Pancreas (tissue), 10 donors: ENCODE measurements around the gene ASIP. TPM values are rescaled to one million over a fixed set of nuclear protein-coding genes. Genes with fewer than 3 reads are reported as not detected.

Experiments used
- ATAC-seq, 4 donors: fragments of 200-7000 bp; cut with Tn5 transposase; one replicate each; pipeline versions ENCODE4 v1.8.0 to v1.9.1; 2020; ENCODE audit warnings: mild to moderate bottlenecking in 4 of 4, moderate library complexity in 4 of 4
- DNase-seq, 6 donors: peaks; one replicate each; pipeline ENCODE4 v3.0.0-alpha.2; 2020
- FAIRE-seq: peaks from 2 replicates; lab custom pipeline; 2012; peaks lifted over from hg19 to GRCh38; lab: Jason Lieb, UNC
- H3K27ac ChIP-seq, 4 donors: fragments of 200-600 bp; sonication (generic); 1 replicate in 3 of 4; 2 replicates in 1 of 4; pipeline versions ENCODE4 v1.5.0 to v1.8.0; 2020
- H3K27me3 ChIP-seq, 4 donors: fragments of 200-600 bp; one replicate each; pipeline ENCODE4 v1.8.0; 2021
- H3K36me3 ChIP-seq, 3 donors: fragments of 200-600 bp; sonication (generic) in 1 of 3; one replicate each; pipeline versions ENCODE4 v1.5.0 to v1.8.0; 2020 to 2021
- H3K4me1 ChIP-seq, 3 donors: fragments of 200-600 bp; one replicate each; pipeline ENCODE4 v1.8.0; 2021
- H3K4me3 ChIP-seq, 4 donors: fragments of 200-600 bp; sonication (generic) in 2 of 4; one replicate each; pipeline versions ENCODE4 v1.5.0 to v1.8.0; 2020 to 2021
- H3K9me3 ChIP-seq, 4 donors: fragments of 200-600 bp; one replicate each; pipeline ENCODE4 v1.8.0; 2021
- WGBS, 2 donors: extraction: QIAGEN DNeasy Blood & Tissue Kit; methylation state at CpG; one replicate each; pipeline ENCODE4 v1.1.7; 2013; 5-methylcytosine and 5-hydroxymethylcytosine counted together
- intact Hi-C, 3 donors: fragments of 100-400 bp; cut with DNase I; formaldehyde crosslinking; loops; one replicate each; pipeline versions ENCODE4 v1.11.1 to v1.14.2; 2022
- polyA plus RNA-seq, 2 donors: library from polyadenylated mRNA; stranded (reverse); fragments of 200-250 nt; gene quantifications; one replicate each; pipeline ENCODE4 v1.2.3, GENCODE V29; 2013
- total RNA-seq, 6 donors: library from RNA; stranded (reverse); fragmentation: NEBNext Ultra II Directional in 4 of 6; extraction: Animal tissue kit (Norgen Biotek cat#: 25700) in 4 of 6; gene quantifications; one replicate each; pipeline versions ENCODE4 v1.2.1 to v1.2.4, GENCODE V29; 2021 to 2023
- TF ChIP-seq, protein P1 (sequence below), 4 donors: fragments of 200-600 bp; sonication (generic) in 3 of 4; IDR thresholded peaks; one replicate each; pipeline versions ENCODE4 v1.5.0 to v1.8.0; 2021; ENCODE audit warnings: antibody characterized with exemption in 4 of 4
- donor health status: healthy with polysubstance abuse.
- donor health status: DM: no; HTN: no; CAD: no; lungs with moderate emphysema.
- donor health status: DM: no; HTN: no; CAD: no.
- donor health status: control.
- donor health status: control.
- donor health status: Bipolar disorder and iron deficiency.
- donor health status: DM: yes; HTN: yes; CAD: no.
- donor health status: DM: no; HTN: no; CAD: no.
- donor health status: DM: no; HTN: no; CAD: no.
- donor health status: DM: yes; HTN: yes; CAD: no.

ASIP gene
- total and polyA plus RNA-seq, 8 donors, result not detected

DNA sequence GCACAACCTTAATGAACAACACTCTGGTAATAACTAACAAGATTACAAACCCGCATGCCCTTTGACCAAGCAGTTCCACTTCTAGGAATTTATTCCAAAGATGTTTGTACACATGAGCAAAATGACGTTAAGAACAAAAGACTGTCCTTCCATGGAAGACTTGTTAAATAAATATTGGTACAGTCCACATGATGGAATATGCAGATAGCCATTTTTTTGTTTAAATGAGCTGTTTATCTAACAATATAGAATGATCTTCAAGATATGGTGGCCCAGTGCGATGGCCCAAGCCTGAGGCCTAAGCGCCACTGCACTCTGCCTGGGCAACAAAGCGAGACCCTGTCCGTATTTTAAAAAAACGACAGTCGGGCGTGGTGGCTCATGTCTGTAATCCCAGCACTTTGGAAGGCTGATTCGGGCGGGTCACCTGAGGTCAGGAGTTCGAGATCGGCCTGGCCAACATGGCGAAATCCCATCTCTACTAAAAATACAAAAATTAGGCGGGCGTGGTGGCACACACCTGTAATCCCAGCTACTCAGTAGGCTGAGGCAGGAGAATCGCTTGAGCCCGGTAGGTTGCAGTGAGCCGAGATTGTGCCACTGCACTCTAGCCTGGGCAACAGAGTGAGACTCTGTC is 69.4 kb downstream of the ASIP start:
- 77 to 78% methylated on average over 19 of the region's 19 CpGs for WGBS, 2 donors
- Histone ChIP-seq H3K4me3 (no peak overlapping the region), H3K27ac (peak overlapping the region in 1 of 4 donors; percentile 22), H3K4me1 (peaks cover 9 to 21% (median 14%) of the 10 kb centered on the region in 3 donors), H3K9me3 (no peaks in the 10 kb centered on the region), H3K27me3 (no peaks in the 10 kb centered on the region), H3K36me3 (no peaks in the 10 kb centered on the region)
- DNase-seq (no peak), ATAC-seq (no peak), FAIRE-seq (no peak)
- TF ChIP-seq, protein P1, sequence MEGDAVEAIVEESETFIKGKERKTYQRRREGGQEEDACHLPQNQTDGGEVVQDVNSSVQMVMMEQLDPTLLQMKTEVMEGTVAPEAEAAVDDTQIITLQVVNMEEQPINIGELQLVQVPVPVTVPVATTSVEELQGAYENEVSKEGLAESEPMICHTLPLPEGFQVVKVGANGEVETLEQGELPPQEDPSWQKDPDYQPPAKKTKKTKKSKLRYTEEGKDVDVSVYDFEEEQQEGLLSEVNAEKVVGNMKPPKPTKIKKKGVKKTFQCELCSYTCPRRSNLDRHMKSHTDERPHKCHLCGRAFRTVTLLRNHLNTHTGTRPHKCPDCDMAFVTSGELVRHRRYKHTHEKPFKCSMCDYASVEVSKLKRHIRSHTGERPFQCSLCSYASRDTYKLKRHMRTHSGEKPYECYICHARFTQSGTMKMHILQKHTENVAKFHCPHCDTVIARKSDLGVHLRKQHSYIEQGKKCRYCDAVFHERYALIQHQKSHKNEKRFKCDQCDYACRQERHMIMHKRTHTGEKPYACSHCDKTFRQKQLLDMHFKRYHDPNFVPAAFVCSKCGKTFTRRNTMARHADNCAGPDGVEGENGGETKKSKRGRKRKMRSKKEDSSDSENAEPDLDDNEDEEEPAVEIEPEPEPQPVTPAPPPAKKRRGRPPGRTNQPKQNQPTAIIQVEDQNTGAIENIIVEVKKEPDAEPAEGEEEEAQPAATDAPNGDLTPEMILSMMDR (IDR thresholded peaks at IDR 0.05), result no peak
- intact Hi-C loops, result loop anchor here in 1 of 3 donors (5.0 to 10.0 kb wide), 2 partner anchors 214 to 457 kb away; no protein-coding TSS in a partner anchor

DNA sequence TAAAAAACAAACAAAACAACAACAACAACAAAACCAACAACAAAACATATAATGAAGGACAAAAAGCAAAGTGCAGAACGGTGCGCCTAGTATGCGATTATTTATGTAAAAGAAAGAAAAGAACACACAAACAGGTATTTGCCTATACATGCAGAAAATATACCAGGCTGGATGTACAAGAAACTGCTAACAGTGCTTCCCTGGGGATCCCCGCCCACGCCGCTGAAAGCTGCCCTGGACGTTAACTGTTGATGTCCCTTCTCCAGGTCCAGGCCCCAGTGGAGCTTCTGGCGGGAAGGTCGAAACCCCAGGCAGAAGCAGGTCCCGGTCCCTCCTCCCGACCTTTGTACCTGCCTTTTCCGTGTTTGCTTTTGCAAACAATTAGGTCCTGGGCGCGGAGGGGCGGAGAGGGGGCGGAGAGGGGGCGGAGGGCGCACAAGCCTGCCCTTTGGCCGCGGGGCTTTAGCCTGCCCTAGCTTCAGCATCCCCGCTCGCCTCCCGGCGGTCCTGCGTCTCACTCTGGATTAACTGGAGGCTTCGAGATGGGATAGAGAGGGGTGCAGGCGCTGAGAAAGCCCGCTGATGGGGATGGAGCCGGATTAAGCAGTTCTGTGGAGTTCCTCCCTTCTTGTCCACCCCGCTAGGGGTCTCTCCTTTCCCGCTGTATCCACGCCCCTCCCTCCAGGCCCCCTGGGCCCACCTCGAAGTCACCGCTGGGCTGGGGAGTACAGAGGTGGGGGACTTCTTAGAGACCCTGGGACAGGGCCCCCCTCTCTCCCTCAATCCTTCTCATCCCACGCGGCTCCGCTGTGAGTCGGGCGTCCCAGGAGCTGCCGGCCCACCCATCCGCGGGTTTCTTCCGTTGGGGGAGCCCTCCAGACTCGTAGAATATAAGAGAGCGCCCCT is 70.1 kb downstream of the ASIP start:
- TF ChIP-seq, protein P1 (IDR thresholded peaks at IDR 0.05), result no peak
- no peak for FAIRE-seq
- Histone ChIP-seq H3K36me3 (no peaks in the 10 kb centered on the region), H3K4me3 (peak overlapping the region in 2 of 4 donors; percentile 16 to 33), H3K27me3 (no peaks in the 10 kb centered on the region), H3K9me3 (no peaks in the 10 kb centered on the region), H3K4me1 (peaks cover 9 to 21% (median 14%) of the 10 kb centered on the region in 3 donors), H3K27ac (peak overlapping the region in 1 of 4 donors; percentile 22)
- WGBS, 2 donors, result 11 to 12% methylated on average over 40 to 45 of the region's 45 CpGs
- ATAC-seq, result peak; percentile 60 to 82 (median 74)
- DNase-seq, result peak; percentile 65 to 84 (median 76)
- intact Hi-C loops, result loop anchor here in 1 of 3 donors (5.0 to 10.0 kb wide), 2 partner anchors 213 to 456 kb away; no protein-coding TSS in a partner anchor

DNA sequence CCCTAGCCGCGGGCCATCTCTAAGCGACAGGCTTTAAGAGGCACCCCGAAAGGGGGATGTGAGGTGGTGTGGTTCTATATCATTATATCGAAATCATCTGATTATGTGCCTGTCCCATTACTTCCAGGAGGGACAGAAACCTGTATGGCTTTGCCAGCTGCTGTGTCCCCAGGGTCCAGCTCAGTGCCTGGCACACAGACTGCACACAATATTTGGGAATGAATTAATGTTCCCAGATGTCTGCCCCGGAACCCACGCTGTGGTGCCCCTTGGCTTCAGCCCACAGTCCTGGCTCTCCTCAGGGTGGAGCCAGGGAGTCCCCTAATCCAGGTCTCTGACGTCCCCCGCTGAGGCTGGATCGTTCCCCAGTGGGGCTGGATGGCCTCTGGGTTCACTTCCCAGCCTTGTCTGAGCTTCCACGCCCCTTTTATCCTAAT is 70.8 kb downstream of the ASIP start:
- no peaks in the 10 kb centered on the region for H3K9me3 ChIP-seq
- ATAC-seq (peak; percentile 24 to 49 (median 43)), FAIRE-seq (no peak), DNase-seq (peak in 1 of 6 donors; percentile 71)
- H3K27me3 ChIP-seq, result no peaks in the 10 kb centered on the region
- H3K36me3 ChIP-seq, result no peaks in the 10 kb centered on the region
- peak overlapping the region in 1 of 4 donors; percentile 33 for H3K4me3 ChIP-seq
- TF ChIP-seq, protein P1 (IDR thresholded peaks at IDR 0.05), result no peak
- peaks cover 9 to 21% (median 14%) of the 10 kb centered on the region in 3 donors for H3K4me1 ChIP-seq
- intact Hi-C loops, result loop anchor here in 1 of 3 donors (5.0 to 10.0 kb wide), 2 partner anchors 213 to 455 kb away; no protein-coding TSS in a partner anchor
- no peak overlapping the region for H3K27ac ChIP-seq
- 25 to 26% methylated on average over 11 of the region's 11 CpGs for WGBS, 2 donors

DNA sequence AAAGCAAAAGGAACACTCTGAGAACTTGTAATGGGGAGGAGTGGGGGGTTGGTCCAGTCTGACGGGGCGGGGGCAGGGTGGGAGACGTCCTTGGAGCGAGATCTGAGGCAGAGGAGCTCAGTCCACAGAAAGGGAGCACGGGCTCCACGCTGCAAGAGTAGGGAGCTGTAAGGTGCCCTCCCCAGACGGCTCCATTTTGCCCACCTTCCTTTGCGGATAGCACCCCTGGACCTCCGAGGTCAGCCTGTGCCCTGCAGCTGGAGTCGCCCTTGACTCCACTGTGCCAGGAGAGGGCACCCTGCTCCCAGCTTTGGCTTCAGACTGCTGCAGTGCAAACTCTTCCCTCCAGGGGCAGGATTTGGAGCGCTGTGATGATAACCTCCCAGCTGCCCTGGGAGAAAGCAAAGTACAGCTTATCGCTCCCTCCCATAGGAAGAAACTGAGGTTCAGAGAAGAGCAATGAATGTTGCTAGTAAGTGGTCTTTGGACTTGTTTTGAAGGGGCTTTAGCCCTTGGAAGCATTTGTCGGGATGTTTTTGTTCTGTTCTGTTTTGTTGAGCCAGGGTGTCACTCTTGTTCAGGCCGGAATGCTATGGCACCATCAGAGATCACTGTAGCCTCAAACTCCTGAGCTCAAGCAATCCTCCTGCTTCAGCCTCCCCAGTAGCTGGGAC is 71.5 kb downstream of the ASIP start:
- intact Hi-C loops, result loop anchor here in 1 of 3 donors (5.0 to 10.0 kb wide), 2 partner anchors 212 to 455 kb away; no protein-coding TSS in a partner anchor
- Histone ChIP-seq H3K36me3 (no peaks in the 10 kb centered on the region), H3K4me1 (peaks cover 9 to 21% (median 14%) of the 10 kb centered on the region in 3 donors), H3K27me3 (no peaks in the 10 kb centered on the region), H3K27ac (no peak overlapping the region), H3K4me3 (peak overlapping the region in 1 of 4 donors; percentile 29), H3K9me3 (no peaks in the 10 kb centered on the region)
- TF ChIP-seq, protein P1 (IDR thresholded peaks at IDR 0.05), result peak; percentile 93 to 99 (median 98)
- FAIRE-seq (no peak), ATAC-seq (peak; percentile 94 to 98 (median 96)), DNase-seq (peak; percentile 80 to 92 (median 87))
- WGBS, 2 donors, result 10 to 11% methylated on average over 14 of the region's 14 CpGs
